Mammary epithelial cell (primary cell): ENCODE data around the gene PRKCG.

Experiments
- CTCF ChIP-seq, 2 donors: IDR thresholded peaks in 1 of 2; conservative IDR thresholded peaks in 1 of 2; 2 replicates each; pipeline ENCODE4 v1.5.1; 2011 to 2012; ENCODE audit warnings: inconsistent platforms in 2 of 2, low read length in 2 of 2, mild to moderate bottlenecking in 2 of 2, control low read depth in 1 of 2, low read depth in 1 of 2; ENCODE audit not compliant: insufficient read depth in 1 of 2; ENCODE audit errors: extremely low read depth in 1 of 2
- EZH2 ChIP-seq: IDR thresholded peaks from 2 replicates; pipeline ENCODE4 v1.6.1; 2012; ENCODE audit warnings: low read length, inconsistent platforms, borderline replicate concordance

GRCh38 chr19:53944933-53945332, 62.9 kb downstream of the PRKCG start:
- no peak for TF ChIP-seq CTCF (conservative IDR thresholded peaks at IDR 0.05 in 1 of 2, IDR thresholded peaks at IDR 0.05 in 1 of 2; ENCODE audit: extremely low read depth in 1 of 2, insufficient read depth in 1 of 2, low read depth in 1 of 2, low read length in 2 of 2)
- no peak for TF ChIP-seq EZH2
